ENCODE data around the gene ZNF594. TPM values are rescaled to one million over a fixed set of nuclear protein-coding genes. Genes with fewer than 3 reads are reported as not detected.
"Not testable (repeated sequence)": the region's sequence is repeated elsewhere in the genome, so short reads cannot be mapped to it uniquely, and the experiment has no call there.

ZNF594 gene
- total RNA-seq, 1 donor from 2014 or later, result 19.5 TPM

GRCh38 chr17:5220074-5220473 is 28.4 kb upstream of the ZNF594 start:
- Histone ChIP-seq H2AFZ (replicated peaks) (no peak overlapping the region), H3K79me2 (ENCODE audit: low read depth) (no peaks in the 10 kb centered on the region), H3K27ac (no peak overlapping the region), H3F3A (ENCODE audit: low read depth) (no peaks in the 10 kb centered on the region), H3K9me3 (ENCODE audit: low read depth) (no peaks in the 10 kb centered on the region), H3K27me3 (no peaks in the 10 kb centered on the region), H3K4me3 (no peak overlapping the region), H4K20me1 (ENCODE audit: low read depth) (no peaks in the 10 kb centered on the region), H3K4me1 (no peaks in the 10 kb centered on the region), H3K9ac (no peak overlapping the region), H3K4me2 (no peak overlapping the region), H3K36me3 (no peaks in the 10 kb centered on the region)
- Mint-ChIP-seq H3K36me3 (peaks cover 10% of the 10 kb centered on the region), H3K4me3 (no peak overlapping the region), H3K4me1 (no peaks in the 10 kb centered on the region), H3K9me3 (no peaks in the 10 kb centered on the region), H3K27ac (no peak overlapping the region), H3K27me3 (ENCODE audit: insufficient read depth, low read depth) (peaks cover 6% of the 10 kb centered on the region)
- DNase-seq (ENCODE audit: low spot score), result no peak
- TF ChIP-seq, protein P1, sequence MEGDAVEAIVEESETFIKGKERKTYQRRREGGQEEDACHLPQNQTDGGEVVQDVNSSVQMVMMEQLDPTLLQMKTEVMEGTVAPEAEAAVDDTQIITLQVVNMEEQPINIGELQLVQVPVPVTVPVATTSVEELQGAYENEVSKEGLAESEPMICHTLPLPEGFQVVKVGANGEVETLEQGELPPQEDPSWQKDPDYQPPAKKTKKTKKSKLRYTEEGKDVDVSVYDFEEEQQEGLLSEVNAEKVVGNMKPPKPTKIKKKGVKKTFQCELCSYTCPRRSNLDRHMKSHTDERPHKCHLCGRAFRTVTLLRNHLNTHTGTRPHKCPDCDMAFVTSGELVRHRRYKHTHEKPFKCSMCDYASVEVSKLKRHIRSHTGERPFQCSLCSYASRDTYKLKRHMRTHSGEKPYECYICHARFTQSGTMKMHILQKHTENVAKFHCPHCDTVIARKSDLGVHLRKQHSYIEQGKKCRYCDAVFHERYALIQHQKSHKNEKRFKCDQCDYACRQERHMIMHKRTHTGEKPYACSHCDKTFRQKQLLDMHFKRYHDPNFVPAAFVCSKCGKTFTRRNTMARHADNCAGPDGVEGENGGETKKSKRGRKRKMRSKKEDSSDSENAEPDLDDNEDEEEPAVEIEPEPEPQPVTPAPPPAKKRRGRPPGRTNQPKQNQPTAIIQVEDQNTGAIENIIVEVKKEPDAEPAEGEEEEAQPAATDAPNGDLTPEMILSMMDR (IDR thresholded peaks at IDR 0.05), result no peak
- TF ChIP-seq EZH2 (IDR thresholded peaks at IDR 0.05) (no peak), EZH2phosphoT487 (IDR thresholded peaks at IDR 0.05) (no peak)

DNA sequence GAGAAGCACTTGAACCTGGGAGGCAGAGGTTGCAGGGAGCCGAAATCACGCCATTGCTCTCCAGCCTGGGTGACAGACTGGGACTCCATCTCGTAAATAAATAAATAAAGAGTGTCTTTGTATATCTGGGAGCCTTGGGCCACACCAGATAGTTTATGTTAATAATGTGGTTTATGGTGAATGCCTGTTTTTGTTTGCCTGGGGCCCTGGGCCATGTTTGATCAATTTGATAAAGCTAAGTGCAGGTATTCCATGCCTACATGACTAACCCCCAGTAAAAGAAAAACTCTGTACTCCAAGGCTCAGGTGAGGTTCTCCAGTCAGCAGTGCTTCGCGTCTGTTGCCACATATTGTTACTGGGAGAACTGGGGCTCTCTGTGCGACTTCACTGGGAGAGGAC is 27.9 kb upstream of the ZNF594 start:
- Histone ChIP-seq H4K20me1 (ENCODE audit: low read depth) (no peaks in the 10 kb centered on the region), H3K4me2 (no peak overlapping the region), H3K9me3 (ENCODE audit: low read depth) (no peaks in the 10 kb centered on the region), H3K27me3 (no peaks in the 10 kb centered on the region), H3K9ac (no peak overlapping the region), H3K4me3 (no peak overlapping the region), H3F3A (ENCODE audit: low read depth) (no peaks in the 10 kb centered on the region), H3K27ac (no peak overlapping the region), H3K79me2 (ENCODE audit: low read depth) (no peaks in the 10 kb centered on the region), H3K36me3 (no peaks in the 10 kb centered on the region), H3K4me1 (no peaks in the 10 kb centered on the region), H2AFZ (replicated peaks) (no peak overlapping the region)
- peaks cover 6% of the 10 kb centered on the region for H3K27me3 Mint-ChIP-seq (ENCODE audit: insufficient read depth, low read depth)
- no peaks in the 10 kb centered on the region for H3K9me3 Mint-ChIP-seq
- no peaks in the 10 kb centered on the region for H3K4me1 Mint-ChIP-seq
- no peak for TF ChIP-seq EZH2 (IDR thresholded peaks at IDR 0.05)
- TF ChIP-seq, protein P1 (IDR thresholded peaks at IDR 0.05), result no peak
- no peak for TF ChIP-seq EZH2phosphoT487 (IDR thresholded peaks at IDR 0.05)
- H3K4me3 Mint-ChIP-seq, result no peak overlapping the region
- H3K36me3 Mint-ChIP-seq, result peaks cover 12% of the 10 kb centered on the region
- no peak for DNase-seq (ENCODE audit: low spot score)
- no peak overlapping the region for H3K27ac Mint-ChIP-seq

DNA sequence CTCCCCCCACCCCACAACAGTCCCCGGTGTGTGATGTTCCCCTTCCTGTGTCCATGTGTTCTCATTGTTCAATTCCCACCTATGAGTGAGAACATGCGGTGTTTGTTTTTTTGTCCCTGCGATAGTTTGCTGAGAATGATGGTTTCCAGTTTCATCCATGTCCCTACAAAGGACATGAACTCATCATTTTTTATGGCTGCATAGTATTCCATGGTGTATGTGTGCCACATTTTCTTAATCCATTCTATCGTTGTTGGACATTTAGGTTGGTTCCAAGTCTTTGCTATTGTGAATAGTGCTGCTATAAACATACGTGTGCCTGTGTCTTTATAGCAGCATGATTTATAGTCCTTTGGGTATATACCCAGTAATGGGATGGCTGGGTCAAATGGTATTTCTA is 25.9 kb upstream of the ZNF594 start:
- H3K4me3 Mint-ChIP-seq, H3K27ac ChIP-seq, H3K4me1 Mint-ChIP-seq: not testable (repeated sequence)

DNA sequence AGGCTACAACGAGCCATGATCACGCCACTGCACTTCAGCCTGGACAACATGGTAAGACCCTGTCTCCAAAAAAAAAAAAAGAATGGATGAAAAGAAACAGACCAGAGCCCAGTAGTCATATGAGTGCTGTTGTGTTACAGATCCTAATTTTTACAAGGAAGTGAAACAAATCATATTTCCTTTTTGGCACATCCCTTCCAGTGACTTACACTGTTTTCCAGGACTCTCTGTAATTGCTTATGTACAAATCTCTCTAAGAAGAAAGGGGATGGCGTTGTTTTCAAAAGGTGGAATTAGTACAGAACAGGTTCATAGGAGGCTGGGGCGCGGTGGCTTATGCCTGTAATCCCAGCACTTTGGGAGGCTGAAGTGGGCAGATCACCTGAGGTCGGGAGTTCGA is 19.8 kb upstream of the ZNF594 start:
- Histone ChIP-seq H2AFZ (replicated peaks) (no peak overlapping the region), H4K20me1 (ENCODE audit: low read depth) (no peaks in the 10 kb centered on the region), H3K9ac (no peak overlapping the region), H3K36me3 (no peaks in the 10 kb centered on the region), H3K4me3 (no peak overlapping the region), H3K79me2 (ENCODE audit: low read depth) (no peaks in the 10 kb centered on the region), H3K4me2 (no peak overlapping the region), H3K27ac (no peak overlapping the region), H3K27me3 (no peaks in the 10 kb centered on the region), H3K9me3 (ENCODE audit: low read depth) (no peaks in the 10 kb centered on the region), H3F3A (ENCODE audit: low read depth) (no peaks in the 10 kb centered on the region), H3K4me1 (no peaks in the 10 kb centered on the region)
- TF ChIP-seq EZH2phosphoT487 (IDR thresholded peaks at IDR 0.05) (no peak), EZH2 (IDR thresholded peaks at IDR 0.05) (no peak)
- TF ChIP-seq, protein P1 (IDR thresholded peaks at IDR 0.05), result no peak
- peaks cover 9% of the 10 kb centered on the region for H3K36me3 Mint-ChIP-seq
- H3K4me3 Mint-ChIP-seq, result no peak overlapping the region
- no peak for DNase-seq (ENCODE audit: low spot score)
- H3K27ac Mint-ChIP-seq, result peak overlapping the region; percentile 21
- H3K4me1 Mint-ChIP-seq, result no peaks in the 10 kb centered on the region
- H3K9me3 Mint-ChIP-seq, result no peaks in the 10 kb centered on the region
- no peaks in the 10 kb centered on the region for H3K27me3 Mint-ChIP-seq (ENCODE audit: insufficient read depth, low read depth)

More for the DNA sequence above, 25.9 kb upstream of the ZNF594 start:
- H3K9me3 Mint-ChIP-seq; H3K4me1 ChIP-seq; DNase-seq (ENCODE audit: low spot score); H3K79me2 ChIP-seq (ENCODE audit: low read depth); H3K9ac ChIP-seq; H3K36me3 ChIP-seq; H3K27ac Mint-ChIP-seq; H3K4me3 ChIP-seq; H3F3A ChIP-seq (ENCODE audit: low read depth); H3K27me3 ChIP-seq; H2AFZ ChIP-seq (replicated peaks); H3K9me3 ChIP-seq (ENCODE audit: low read depth); H4K20me1 ChIP-seq (ENCODE audit: low read depth); H3K36me3 Mint-ChIP-seq; H3K4me2 ChIP-seq; H3K27me3 Mint-ChIP-seq (ENCODE audit: insufficient read depth, low read depth): not testable (repeated sequence)
